IPS-NIHi11 (cell line): ENCODE results near the gene SEBOX.
A peak's percentile ranks its signal among the peaks of the same experiment; 100 is the strongest.

ENCODE experiments used
- DNase-seq: peaks from one replicate; pipeline ENCODE4 v3.0.0; 2012; ENCODE audit warnings: mixed read lengths, low spot score

SEBOX gene

DNA sequence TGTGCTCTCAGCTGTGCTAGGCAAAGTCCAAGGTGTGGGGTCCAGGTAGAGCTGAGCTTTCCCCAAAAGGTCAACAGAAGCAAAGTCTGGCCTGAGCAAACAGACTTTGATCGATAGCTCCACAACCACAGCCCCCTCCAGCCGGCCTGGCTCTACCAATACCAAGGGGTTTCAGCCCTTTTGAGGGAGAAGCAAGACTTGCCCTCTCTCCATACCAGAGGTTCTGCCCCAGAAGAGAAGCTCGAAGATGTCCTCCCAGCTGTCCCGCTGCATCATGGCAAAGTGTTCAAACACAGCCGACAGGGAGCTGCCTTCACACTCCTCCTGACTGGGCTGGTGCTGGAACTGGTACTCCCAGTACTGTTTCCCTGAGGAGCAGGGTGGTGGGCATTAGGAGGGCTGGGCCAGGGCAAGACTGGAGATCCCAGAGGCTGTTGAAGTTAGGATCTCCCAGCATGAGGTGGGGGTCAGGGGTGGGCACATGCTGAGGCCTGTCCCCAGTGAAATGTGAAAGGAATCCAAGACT lies 3.4 kb upstream of the SEBOX start:
- no peak for DNase-seq

- DNase-seq = no peak
Observed at GRCh38 chr17:28367641-28368305, 2.8 kb upstream of the SEBOX start.

- no peak for DNase-seq
Observed at GRCh38 chr17:28366605-28367004, 1.6 kb upstream of the SEBOX start.

GRCh38 chr17:28365487-28365886 lies 488 bp upstream of the SEBOX start:
- DNase-seq = no peak

DNA sequence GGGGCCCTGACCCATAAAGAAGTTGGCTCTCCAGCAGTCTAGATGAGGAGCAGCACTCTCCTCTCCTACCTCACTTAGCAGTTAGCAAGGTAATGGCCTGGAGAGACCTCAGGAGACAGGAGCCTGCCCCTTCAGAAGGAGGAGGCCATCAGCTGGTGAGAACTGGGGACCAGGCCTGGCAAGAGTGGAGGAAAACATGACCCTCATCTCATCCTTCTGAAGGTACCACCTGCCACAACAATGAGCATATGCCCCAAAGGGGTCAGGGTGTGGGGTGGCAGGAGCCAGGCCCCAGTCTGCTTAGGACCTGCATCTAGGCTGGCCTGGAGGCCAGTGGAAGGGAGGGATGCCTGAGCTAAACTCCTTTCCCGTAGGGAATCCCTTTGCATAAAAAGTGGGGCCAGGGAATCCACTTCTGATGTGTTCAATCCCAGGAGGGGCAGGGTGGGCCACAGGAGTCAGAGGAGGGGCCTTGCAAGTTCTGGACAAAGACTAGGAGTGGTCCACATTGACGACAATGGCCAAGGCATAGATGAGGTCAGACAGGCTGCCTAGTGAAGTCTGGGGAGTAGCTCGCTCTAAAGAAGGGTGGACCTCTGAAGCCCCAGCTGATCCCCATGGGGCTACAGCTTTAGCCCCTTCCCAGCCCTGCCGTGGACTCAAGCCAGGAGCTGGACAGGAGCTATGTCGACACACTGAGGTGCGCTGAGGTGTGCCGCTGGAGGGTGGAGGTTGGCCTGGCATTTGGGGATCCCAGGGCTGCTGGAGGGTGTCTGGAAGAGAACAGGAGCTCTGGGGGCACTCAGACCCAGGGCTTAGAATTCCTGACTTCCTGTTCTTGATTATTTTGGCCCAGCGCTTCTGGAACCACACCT lies 986 bp downstream of the SEBOX start:
- no peak for DNase-seq

GRCh38 chr17:28363186-28363585 lies 1.8 kb downstream of the SEBOX start:
- DNase-seq = no peak

- no peak for DNase-seq
Observed at GRCh38 chr17:28357901-28358197, 7.2 kb downstream of the SEBOX start.

GRCh38 chr17:28357061-28357900 lies 7.7 kb downstream of the SEBOX start, which contains the start of gene POLDIP2:
Gene POLDIP2 (minus strand): TSS chr17:28357527. CDS start chr17:28357448, 79 bp downstream.
- peak; percentile 99 for DNase-seq

- no peak for DNase-seq
Observed at GRCh38 chr17:28350271-28350670, 14.7 kb downstream of the SEBOX start.

- DNase-seq = no peak
Observed at GRCh38 chr17:28348979-28349378, 16.0 kb downstream of the SEBOX start.

DNA sequence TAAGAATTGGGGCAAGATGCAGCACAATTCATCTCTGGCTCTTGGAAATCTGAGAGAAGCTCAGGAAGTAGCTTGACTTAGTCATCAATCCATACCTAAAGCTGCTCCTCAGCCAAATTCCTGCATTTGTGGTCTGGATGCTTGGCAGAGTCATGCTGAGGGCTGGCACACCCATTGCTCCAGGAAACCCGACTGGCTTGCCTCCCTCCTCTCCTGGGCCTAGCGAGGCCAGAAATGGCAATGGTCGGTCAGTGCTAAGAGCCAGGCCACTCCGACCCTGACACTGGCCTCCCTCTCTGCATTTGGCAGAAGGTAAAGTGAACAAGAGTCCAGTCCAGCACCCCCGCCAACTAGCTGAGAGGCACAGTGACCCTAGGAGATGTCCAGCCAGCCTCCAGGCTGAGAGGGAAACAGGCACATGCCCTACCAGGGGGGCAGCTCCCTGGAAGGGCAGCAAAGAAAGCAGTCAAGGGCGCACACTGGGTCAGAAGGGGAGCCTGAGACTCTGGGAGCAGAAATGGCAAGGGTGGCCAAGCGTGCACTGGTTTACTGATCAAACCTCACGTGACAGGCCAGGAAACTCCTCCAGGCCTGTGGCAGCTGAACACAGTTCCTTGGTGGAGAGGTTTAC lies 17.6 kb downstream of the SEBOX start:
- no peak for DNase-seq

DNA sequence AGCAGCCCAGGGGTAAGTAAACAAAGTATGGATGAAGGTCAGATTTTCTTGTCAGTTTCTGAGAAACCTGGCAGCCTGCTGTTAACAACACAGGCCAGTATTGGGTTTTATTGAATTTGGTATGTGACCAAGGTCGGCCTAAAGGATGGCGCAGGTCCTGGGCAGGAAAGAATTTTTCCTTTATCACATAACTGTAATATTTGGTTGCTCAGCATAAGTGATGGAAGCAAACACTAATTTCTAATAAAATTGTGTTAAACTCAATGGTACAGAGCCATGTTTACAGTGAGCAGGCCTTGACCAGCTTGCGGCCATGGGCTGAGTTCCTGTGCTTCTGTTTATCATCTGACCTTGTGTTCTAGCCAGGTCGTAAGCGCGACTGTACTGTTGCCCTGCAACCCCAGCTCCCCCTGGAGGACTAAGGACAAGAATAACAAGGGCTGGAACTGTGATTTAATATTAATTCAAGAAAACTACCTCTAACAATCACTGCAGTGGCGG lies 18.2 kb downstream of the SEBOX start:
- DNase-seq = no peak

DNA sequence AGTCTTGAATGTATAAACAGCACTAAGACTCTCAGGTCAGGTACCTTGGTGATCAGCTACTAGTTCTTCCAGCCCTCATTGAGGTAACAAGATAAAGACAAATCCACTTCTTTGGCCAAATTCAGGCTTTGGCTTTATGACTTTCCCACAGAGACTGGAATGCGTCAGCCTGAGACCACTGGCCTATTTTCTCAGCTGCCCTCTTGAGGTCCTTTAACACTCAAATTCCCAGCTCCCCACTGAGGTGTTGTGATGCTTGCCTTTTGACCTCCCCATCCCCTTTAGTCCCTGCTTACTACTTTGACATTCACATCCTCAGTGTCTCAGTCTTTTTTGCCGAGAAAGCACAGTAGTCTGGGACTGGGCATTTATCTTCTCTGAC lies 18.8 kb downstream of the SEBOX start:
- DNase-seq = no peak

DNA sequence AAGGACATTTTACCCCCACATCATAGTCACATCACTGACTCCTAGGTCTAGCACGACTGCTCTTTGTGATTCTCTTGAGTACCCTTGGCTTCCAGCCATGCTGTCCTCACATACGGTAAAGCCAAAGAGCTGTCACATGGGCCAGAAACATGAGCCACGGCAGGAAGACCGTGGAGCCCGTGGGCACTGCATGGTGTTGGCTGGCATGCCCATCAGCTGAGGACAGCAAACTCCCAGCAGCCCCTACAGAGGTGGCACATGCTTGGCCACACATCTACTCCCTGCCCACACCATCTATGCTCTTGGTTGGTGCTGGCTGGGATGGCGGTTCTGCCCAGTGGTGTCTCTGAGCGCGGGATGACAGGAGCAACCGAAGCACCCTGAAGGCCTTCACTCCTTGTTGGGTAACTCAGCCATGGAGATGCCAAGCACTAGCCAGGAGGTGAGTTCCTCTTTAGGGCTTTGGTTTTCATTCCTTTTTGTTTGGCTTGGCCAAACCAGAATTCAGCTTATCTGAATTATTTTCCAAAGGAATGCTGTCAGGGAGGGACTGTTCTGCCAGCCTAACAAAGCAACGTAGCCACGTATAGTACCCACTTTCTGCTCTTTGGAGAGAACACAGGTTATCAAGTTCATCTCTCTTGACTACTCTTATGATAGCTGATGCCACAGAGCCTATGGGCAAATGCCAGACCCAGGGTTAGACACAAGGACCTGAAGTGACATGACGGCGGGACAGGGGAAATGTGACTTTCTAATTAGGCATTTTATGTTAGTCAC lies 19.4 kb downstream of the SEBOX start:
- no peak for DNase-seq

DNA sequence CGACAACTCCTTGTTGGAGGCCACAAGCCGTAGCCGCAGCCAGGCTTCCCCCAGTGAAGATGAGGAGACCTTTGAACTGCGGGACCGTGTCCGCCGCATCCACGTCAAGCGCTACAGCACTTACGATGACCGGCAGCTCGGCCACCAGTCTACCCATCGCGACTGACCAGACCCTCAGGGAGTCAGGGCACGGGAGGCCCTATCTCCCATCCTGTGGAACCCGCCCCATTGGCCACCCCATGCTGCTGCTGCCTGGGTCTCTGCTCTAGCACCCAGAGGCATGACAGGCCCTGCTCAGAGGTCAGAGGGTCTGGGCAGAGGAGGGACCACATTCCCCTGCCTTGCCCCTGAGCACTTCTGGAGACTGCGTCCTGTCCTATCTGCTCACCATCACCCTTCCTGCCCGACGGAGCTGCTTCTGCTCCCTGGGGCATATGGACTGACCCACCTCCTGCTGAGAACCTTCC lies 20.5 kb downstream of the SEBOX start:
- DNase-seq = no peak

DNA sequence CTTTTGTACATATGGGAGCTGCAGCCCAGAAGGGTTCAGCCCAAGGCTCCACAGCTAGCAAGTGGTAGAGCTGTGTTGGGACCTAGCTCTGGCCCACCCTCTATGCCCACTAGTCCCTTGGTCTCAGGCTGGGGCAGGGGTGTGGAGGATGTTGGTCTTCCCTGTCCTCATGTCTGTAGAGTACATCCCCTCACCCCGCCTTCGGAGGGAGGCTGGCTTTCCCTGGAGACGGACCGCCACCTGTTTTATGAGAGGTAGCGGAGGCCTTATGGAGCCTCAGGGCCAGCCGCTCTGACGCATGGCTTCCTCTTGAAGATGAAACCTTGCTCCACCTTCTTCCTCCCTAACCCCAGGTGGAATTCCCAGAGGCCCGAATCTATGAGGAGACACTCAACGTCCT lies 21.0 kb downstream of the SEBOX start:
- no peak for DNase-seq

GRCh38 chr17:28343491-28343932 lies 21.5 kb downstream of the SEBOX start:
- DNase-seq = no peak

- DNase-seq = no peak
Observed at GRCh38 chr17:28342313-28342712, 22.7 kb downstream of the SEBOX start.

GRCh38 chr17:28341516-28341915 lies 23.5 kb downstream of the SEBOX start:
- no peak for DNase-seq

DNA sequence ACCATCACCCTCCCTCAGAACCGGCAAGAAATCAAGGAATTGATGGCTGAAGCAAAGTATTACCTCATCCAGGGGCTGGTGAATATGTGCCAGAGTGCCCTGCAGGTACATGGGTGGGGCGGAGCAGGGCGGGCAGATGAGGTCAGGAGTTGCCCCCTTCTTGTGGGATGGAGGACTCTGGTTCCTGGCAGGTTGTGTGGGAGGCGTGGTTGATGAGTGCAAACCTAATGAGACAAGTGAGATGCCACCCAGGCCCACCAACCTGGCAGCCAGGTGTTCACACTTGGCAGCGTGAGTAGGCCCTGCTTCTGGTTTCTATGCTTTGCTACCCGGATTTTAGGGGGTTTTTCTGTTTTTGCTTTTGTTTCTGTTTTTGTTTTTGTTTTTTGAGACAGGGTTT lies 24.6 kb downstream of the SEBOX start:
- no peak for DNase-seq

DNA sequence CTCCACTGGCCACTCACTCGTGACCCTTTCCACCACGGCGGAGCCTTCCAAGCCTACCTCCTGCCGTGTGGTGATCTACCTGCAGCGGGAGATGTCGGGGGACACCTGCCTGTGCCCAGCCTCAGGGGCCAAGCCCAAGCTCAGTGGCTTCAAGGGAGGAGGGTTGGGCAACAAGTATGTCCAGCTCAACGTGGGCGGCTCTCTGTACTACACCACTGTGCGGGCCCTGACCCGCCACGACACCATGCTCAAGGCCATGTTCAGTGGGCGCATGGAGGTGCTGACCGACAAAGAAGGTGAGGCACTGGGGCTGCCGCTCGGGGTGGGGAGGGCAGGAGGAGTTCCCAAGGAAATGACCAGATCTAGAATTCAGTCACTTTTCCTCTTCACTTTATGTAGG lies 25.6 kb downstream of the SEBOX start:
- no peak for DNase-seq
